GM18499 (cell line): ENCODE data around the gene MRPL44.
"Not testable (repeated sequence)": the region's sequence is repeated elsewhere in the genome, so short reads cannot be mapped to it uniquely, and the experiment has no call there.

Experiments
- ATAC-seq: cut with Tn5 transposase; IDR thresholded peaks from one replicate; pipeline ENCODE4 v1.9.1; 2021; ENCODE audit warnings: moderate number of reproducible peaks; ENCODE audit not compliant: insufficient read depth, unreplicated experiment

MRPL44 gene

GRCh38 chr2:223935459-223936125 is 21.7 kb upstream of the MRPL44 start:
- no peak for ATAC-seq

GRCh38 chr2:223936862-223937326 is 20.4 kb upstream of the MRPL44 start:
- ATAC-seq = peak; percentile 27

GRCh38 chr2:223937535-223937934 is 19.7 kb upstream of the MRPL44 start:
- ATAC-seq = no peak

GRCh38 chr2:223939438-223939837 is 17.8 kb upstream of the MRPL44 start:
- not testable (repeated sequence) for ATAC-seq

- peak; percentile 59 for ATAC-seq
These were observed 15.5 kb upstream of the MRPL44 start for GRCh38 chr2:223941579-223942277.

GRCh38 chr2:223943135-223943534 is 14.1 kb upstream of the MRPL44 start:
- ATAC-seq = no peak

GRCh38 chr2:223943561-223944008 is 13.7 kb upstream of the MRPL44 start:
- no peak for ATAC-seq

GRCh38 chr2:223944166-223944702 is 13.0 kb upstream of the MRPL44 start:
- no peak for ATAC-seq

GRCh38 chr2:223944703-223945531 is 12.3 kb upstream of the MRPL44 start, which contains the start of gene WDFY1:
Gene WDFY1 (minus strand): TSS chr2:223945335. CDS start chr2:223945284, 51 bp downstream.
- ATAC-seq = peak; percentile 44

- ATAC-seq = no peak
These were observed 11.5 kb upstream of the MRPL44 start for GRCh38 chr2:223945755-223946154.

- no peak for ATAC-seq
These were observed 9.5 kb upstream of the MRPL44 start for GRCh38 chr2:223947711-223948205.

- no peak for ATAC-seq
These were observed 7.9 kb upstream of the MRPL44 start for GRCh38 chr2:223949241-223949840.

GRCh38 chr2:223950448-223951347 is 6.6 kb upstream of the MRPL44 start:
- ATAC-seq = no peak

GRCh38 chr2:223952280-223952968 is 4.8 kb upstream of the MRPL44 start:
- peak; percentile 40 for ATAC-seq

GRCh38 chr2:223954401-223954800 is 2.9 kb upstream of the MRPL44 start:
- no peak for ATAC-seq

- peak; percentile 28 for ATAC-seq
These were observed 963 bp upstream of the MRPL44 start for GRCh38 chr2:223956300-223956699.

- no peak for ATAC-seq
These were observed 2.4 kb downstream of the MRPL44 start for GRCh38 chr2:223959688-223960087.

GRCh38 chr2:223967981-223968380 is 10.7 kb downstream of the MRPL44 start:
- ATAC-seq = no peak
